HCT116 (cell line): Measurements from ENCODE around the gene GRIK1.

Experiments
- CTCF ChIP-seq, 3 experiments: fragments of 200-600 bp in 1 of 3; sonication (generic) in 1 of 3; IDR thresholded peaks in 2 of 3; conservative IDR thresholded peaks in 1 of 3; 2 replicates each; pipeline ENCODE4 v1.5.1; 2012 to 2017; ENCODE audit warnings: low read depth in 2 of 3, low read length in 2 of 3, antibody characterized with exemption in 1 of 3, borderline replicate concordance in 1 of 3, control low read depth in 1 of 3, mild to moderate bottlenecking in 1 of 3, mixed read lengths in 1 of 3, mixed run types in 1 of 3, moderate library complexity in 1 of 3; ENCODE audit not compliant: insufficient read depth in 1 of 3
- EZH2 ChIP-seq: fragments of 200-600 bp; sonication (generic); IDR thresholded peaks from 2 replicates; pipeline ENCODE4 v1.6.1; 2017; ENCODE audit warnings: antibody characterized with exemption, mixed run types
- EZH2phosphoT487 ChIP-seq: fragments of 200-600 bp; IDR thresholded peaks from 2 replicates; pipeline ENCODE4 v1.6.1; 2018; ENCODE audit warnings: antibody characterized with exemption, borderline replicate concordance
- JUND ChIP-seq: IDR thresholded peaks from 2 replicates; pipeline ENCODE4 v1.6.1; 2012
- MAX ChIP-seq: IDR thresholded peaks from 2 replicates; pipeline ENCODE4 v1.6.1; 2012
- POLR2A ChIP-seq: IDR thresholded peaks from 2 replicates; pipeline ENCODE4 v1.7.0; 2011; ENCODE audit warnings: borderline replicate concordance; ENCODE audit not compliant: insufficient read depth, insufficient read length; ENCODE audit errors: extremely low read depth
- POLR2AphosphoS5 ChIP-seq: IDR thresholded peaks from 2 replicates; pipeline ENCODE4 v1.6.1; 2011; ENCODE audit warnings: mild to moderate bottlenecking, low read depth, low read length, moderate library complexity
- RAD21 ChIP-seq: IDR thresholded peaks from 2 replicates; pipeline ENCODE4 v1.6.1; 2012; ENCODE audit warnings: low read depth, mild to moderate bottlenecking
- REST ChIP-seq: IDR thresholded peaks from 2 replicates; pipeline ENCODE4 v1.6.1; 2012; ENCODE audit warnings: low read depth
- YY1 ChIP-seq: IDR thresholded peaks from 2 replicates; pipeline ENCODE4 v1.6.1; 2011; ENCODE audit warnings: low read length, low read depth, moderate library complexity, mild to moderate bottlenecking; ENCODE audit not compliant: insufficient replicate concordance; ENCODE audit errors: extremely low read depth

GRCh38 chr21:29812947-29813346 is 126.8 kb downstream of the GRIK1 start:
- TF ChIP-seq YY1 (no peak), REST (no peak), EZH2phosphoT487 (no peak), POLR2A (no peak), CTCF (IDR thresholded peaks at IDR 0.05 in 2 of 3, conservative IDR thresholded peaks at IDR 0.05 in 1 of 3; ENCODE audit: borderline replicate concordance in 1 of 3, insufficient read depth in 1 of 3, low read depth in 2 of 3, low read length in 2 of 3) (no peak), POLR2AphosphoS5 (no peak), EZH2 (no peak), RAD21 (no peak), JUND (no peak), MAX (no peak)
